Sigmoid colon (tissue), 7 donors: ENCODE measurements around the gene PIP4K2C. TPM values are rescaled to one million over a fixed set of nuclear protein-coding genes. Genes with fewer than 3 reads are reported as not detected.

Experiments used
- DNase-seq: peaks from one replicate; pipeline ENCODE4 v3.0.0-alpha.2; 2019
- H3K27ac ChIP-seq, 4 donors: fragments of 200-600 bp; sonication (generic); one replicate each; pipeline ENCODE4 v1.5.1; 2016 to 2019; ENCODE audit warnings: mild to moderate bottlenecking in 1 of 4
- H3K27me3 ChIP-seq, 3 donors: fragments of 200-600 bp; sonication (generic); one replicate each; pipeline ENCODE4 v1.5.1; 2019; ENCODE audit warnings: mild to moderate bottlenecking in 1 of 3
- H3K36me3 ChIP-seq, 4 donors: fragments of 200-600 bp; sonication (generic); one replicate each; pipeline ENCODE4 v1.5.1; 2016 to 2019
- H3K4me1 ChIP-seq, 4 donors: fragments of 200-600 bp; sonication (generic); one replicate each; pipeline ENCODE4 v1.5.1; 2017 to 2019
- H3K4me3 ChIP-seq, 4 donors: fragments of 200-600 bp; sonication (generic); one replicate each; pipeline ENCODE4 v1.5.1; 2017 to 2019; ENCODE audit warnings: mild to moderate bottlenecking in 2 of 4, moderate library complexity in 1 of 4
- H3K9me3 ChIP-seq, 4 donors: fragments of 200-600 bp in 3 of 4; sonication (generic) in 3 of 4; one replicate each; pipeline versions ENCODE4 v1.5.1 to v1.6.1; 2013 to 2019
- CTCF ChIP-seq, 4 experiments: fragments of 450-650 bp in 3 of 4; fragments of 200-600 bp in 1 of 4; IDR thresholded peaks; one replicate each; pipeline ENCODE4 v1.5.1; 2016 to 2019; ENCODE audit warnings: antibody characterized with exemption in 4 of 4, mild to moderate bottlenecking in 3 of 4, moderate library complexity in 2 of 4
- EP300 ChIP-seq, 4 donors: sonication (generic); formaldehyde crosslinking; IDR thresholded peaks; one replicate each; pipeline ENCODE4 v1.6.1; 2017; ENCODE audit warnings: antibody characterized with exemption in 4 of 4
- POLR2A ChIP-seq, 2 donors: fragments of 450-650 bp; IDR thresholded peaks; one replicate each; pipeline ENCODE4 v1.6.1; 2016; ENCODE audit warnings: antibody characterized with exemption in 2 of 2, mild to moderate bottlenecking in 2 of 2, moderate library complexity in 2 of 2
- POLR2AphosphoS5 ChIP-seq, 4 donors: sonication (generic); formaldehyde crosslinking; IDR thresholded peaks; one replicate each; pipeline ENCODE4 v1.6.1; 2017; ENCODE audit warnings: antibody characterized with exemption in 4 of 4
- WGBS, 2 donors: extraction: QIAGEN DNeasy Blood & Tissue Kit; methylation state at CpG; one replicate each; pipeline ENCODE4 v1.1.7; 2013; 5-methylcytosine and 5-hydroxymethylcytosine counted together
- intact Hi-C: fragments of 100-400 bp; cut with DNase I; formaldehyde crosslinking; loops from one replicate; pipeline ENCODE4 v1.15.1; 2023
- polyA plus RNA-seq, 3 donors: library from polyadenylated mRNA; stranded (reverse); fragments of 200-250 nt; gene quantifications; one replicate each; pipeline ENCODE4 v1.2.3, GENCODE V29; 2013
- total RNA-seq, 4 donors: library from RNA; depleted of rRNA; stranded (reverse); fragments of >200 nt; gene quantifications; one replicate each; pipeline ENCODE4 v1.1.0, GENCODE V29; 2016
- donor health status: healthy with polysubstance abuse.
- donor health status: Bipolar disorder and iron deficiency.
- donor health status: healthy.

The PIP4K2C gene
- total and polyA plus RNA-seq, 7 donors, result 13.3 to 30.5 (median 21.0) TPM

- Histone ChIP-seq H3K4me1 (peaks cover 0 to 76% (median 68%) of the 10 kb centered on the region in 4 donors), H3K27ac (peak overlapping the region; percentile 96 to 97 (median 96)), H3K27me3 (no peaks in the 10 kb centered on the region), H3K9me3 (no peaks in the 10 kb centered on the region), H3K36me3 (peaks cover 6 to 43% (median 28%) of the 10 kb centered on the region in 4 donors), H3K4me3 (peak overlapping the region; percentile 67 to 95 (median 86))
- peak in 1 of 2 donors; percentile 30 for TF ChIP-seq POLR2A (IDR thresholded peaks at IDR 0.05)
- peak in 3 of 4 donors; percentile 11 to 75 (median 65) for TF ChIP-seq POLR2AphosphoS5 (IDR thresholded peaks at IDR 0.05)
- TF ChIP-seq CTCF (IDR thresholded peaks at IDR 0.05), result no peak
- no peak for TF ChIP-seq EP300 (IDR thresholded peaks at IDR 0.05)
- peak; percentile 93 for DNase-seq
- intact Hi-C loops, result loop anchor here (2.0 to 5.0 kb wide), 2 partner anchors 88 to 524 kb away; partner anchors contain the start of genes DDIT3 and MBD6
- WGBS, 2 donors, result 2 to 3% methylated on average over 29 of the region's 29 CpGs
Observed at GRCh38 chr12:57610554-57611107, 19.6 kb downstream of the PIP4K2C start.

GRCh38 chr12:57611108-57611826 is 20.3 kb downstream of the PIP4K2C start, which contains the start of gene ARHGEF25:
Gene ARHGEF25 (plus strand): TSS chr12:57611435. CDS start chr12:57611895, 460 bp downstream.
- Histone ChIP-seq H3K9me3 (no peaks in the 10 kb centered on the region), H3K4me1 (peaks cover 0 to 76% (median 67%) of the 10 kb centered on the region in 4 donors), H3K4me3 (peak within 1 kb of the TSS; percentile 67 to 95 (median 86)), H3K27me3 (no peaks in the 10 kb centered on the region), H3K27ac (peak within 1 kb of the TSS; percentile 96 to 97 (median 96)), H3K36me3 (peaks cover 13 to 50% (median 33%) of the 10 kb centered on the region in 4 donors)
- DNase-seq, result peak; percentile 93
- intact Hi-C loops, result loop anchor here (2.0 to 5.0 kb wide), 2 partner anchors 89 to 524 kb away; partner anchors contain the start of genes DDIT3 and MBD6
- TF ChIP-seq POLR2AphosphoS5 (IDR thresholded peaks at IDR 0.05), result peak in 3 of 4 donors; percentile 75 to 92 (median 85)
- TF ChIP-seq POLR2A (IDR thresholded peaks at IDR 0.05), result peak; percentile 63 to 64
- TF ChIP-seq CTCF (IDR thresholded peaks at IDR 0.05), result no peak
- TF ChIP-seq EP300 (IDR thresholded peaks at IDR 0.05), result no peak
- WGBS, 2 donors, result 1 to 2% methylated on average over 55 of the region's 55 CpGs

- 12 to 16% methylated on average over 23 of the region's 23 CpGs for WGBS, 2 donors
- Histone ChIP-seq H3K27me3 (no peaks in the 10 kb centered on the region), H3K27ac (peak overlapping the region; percentile 96 to 97 (median 96)), H3K4me3 (peak overlapping the region; percentile 67 to 95 (median 86)), H3K36me3 (peaks cover 16 to 50% (median 33%) of the 10 kb centered on the region in 4 donors), H3K4me1 (peaks cover 0 to 77% (median 66%) of the 10 kb centered on the region in 4 donors), H3K9me3 (no peaks in the 10 kb centered on the region)
- DNase-seq, result no peak
- TF ChIP-seq CTCF (IDR thresholded peaks at IDR 0.05) (no peak), POLR2A (IDR thresholded peaks at IDR 0.05) (no peak)
- intact Hi-C loops, result loop anchor here (2.0 to 5.0 kb wide), 2 partner anchors 90 to 525 kb away; partner anchors contain the start of genes DDIT3 and MBD6
Observed at GRCh38 chr12:57611827-57612710, 21.1 kb downstream of the PIP4K2C start.

GRCh38 chr12:57612711-57613426 is 21.9 kb downstream of the PIP4K2C start:
- WGBS, 2 donors, result 79 to 88% methylated on average over 10 of the region's 10 CpGs
- intact Hi-C loops, result loop anchor here (5.0 kb wide), 1 partner anchor 91 kb away; the partner anchor contains the start of genes DDIT3 and MBD6
- peak; percentile 46 for DNase-seq
- Histone ChIP-seq H3K4me1 (peaks cover 0 to 77% (median 66%) of the 10 kb centered on the region in 4 donors), H3K27ac (peak overlapping the region; percentile 96 to 97 (median 96)), H3K27me3 (no peaks in the 10 kb centered on the region), H3K36me3 (peaks cover 16 to 46% (median 30%) of the 10 kb centered on the region in 4 donors), H3K9me3 (no peaks in the 10 kb centered on the region), H3K4me3 (peak overlapping the region in 3 of 4 donors; percentile 67 to 87 (median 84))
- TF ChIP-seq EP300 (IDR thresholded peaks at IDR 0.05) (no peak), POLR2A (IDR thresholded peaks at IDR 0.05) (no peak), POLR2AphosphoS5 (IDR thresholded peaks at IDR 0.05) (no peak), CTCF (IDR thresholded peaks at IDR 0.05) (no peak)
